CD4-positive, alpha-beta T cell treated with Interferon alpha-2 for 1 hour (primary cell): ENCODE data around the gene TBC1D1.

Experiments
- DNase-seq, 2 donors: peaks; one replicate each; pipeline ENCODE4 v3.0.0-alpha.2; 2020 to 2022

TBC1D1 gene

GRCh38 chr4:37890801-37891259, at the start of gene TBC1D1:
Gene TBC1D1 (plus strand): TSS chr4:37891084. CDS start chr4:37902096, 11,012 bp downstream.
- peak in 1 of 2 donors; percentile 47 for DNase-seq

- no peak for DNase-seq
Measured at GRCh38 chr4:37844204-37844603, 46.7 kb upstream of the TBC1D1 start.

GRCh38 chr4:37845201-37845600, 45.7 kb upstream of the TBC1D1 start:
- DNase-seq = no peak

- DNase-seq = no peak
Measured at GRCh38 chr4:37847311-37847884, 43.5 kb upstream of the TBC1D1 start.

GRCh38 chr4:37852376-37852775, 38.5 kb upstream of the TBC1D1 start:
- DNase-seq = no peak

GRCh38 chr4:37858112-37858511, 32.8 kb upstream of the TBC1D1 start:
- DNase-seq = no peak

- DNase-seq = no peak
Measured at GRCh38 chr4:37858872-37859271, 32.0 kb upstream of the TBC1D1 start.

GRCh38 chr4:37860266-37860665, 30.6 kb upstream of the TBC1D1 start:
- no peak for DNase-seq

GRCh38 chr4:37862961-37863360, 27.9 kb upstream of the TBC1D1 start:
- DNase-seq = no peak

- DNase-seq = no peak
Measured at GRCh38 chr4:37864786-37865185, 26.1 kb upstream of the TBC1D1 start.

GRCh38 chr4:37865450-37865849, 25.4 kb upstream of the TBC1D1 start:
- no peak for DNase-seq

- no peak for DNase-seq
Measured at GRCh38 chr4:37867102-37867501, 23.8 kb upstream of the TBC1D1 start.

- DNase-seq = no peak
Measured at GRCh38 chr4:37868238-37868637, 22.6 kb upstream of the TBC1D1 start.

- no peak for DNase-seq
Measured at GRCh38 chr4:37872310-37872988, 18.4 kb upstream of the TBC1D1 start.

GRCh38 chr4:37873386-37873785, 17.5 kb upstream of the TBC1D1 start:
- DNase-seq = no peak

GRCh38 chr4:37876156-37876555, 14.7 kb upstream of the TBC1D1 start:
- DNase-seq = no peak

- no peak for DNase-seq
Measured at GRCh38 chr4:37879365-37879764, 11.5 kb upstream of the TBC1D1 start.

- DNase-seq = no peak
Measured at GRCh38 chr4:37881811-37882210, 9.1 kb upstream of the TBC1D1 start.

- no peak for DNase-seq
Measured at GRCh38 chr4:37882665-37883296, 8.1 kb upstream of the TBC1D1 start.

GRCh38 chr4:37884855-37885487, 5.9 kb upstream of the TBC1D1 start:
- no peak for DNase-seq

GRCh38 chr4:37885496-37885895, 5.4 kb upstream of the TBC1D1 start:
- DNase-seq = no peak

- DNase-seq = peak; percentile 41 to 51
Measured at GRCh38 chr4:37889849-37890800, 759 bp upstream of the TBC1D1 start.
